GM19395 (cell line): ENCODE results near the gene IL17C.
"Not testable (repeated sequence)": the region's sequence is repeated elsewhere in the genome, so short reads cannot be mapped to it uniquely, and the experiment has no call there.

Experiments used
- ATAC-seq: cut with Tn5 transposase; IDR thresholded peaks from one replicate; pipeline ENCODE4 v1.9.1; 2021; ENCODE audit warnings: mild to moderate bottlenecking, moderate library complexity; ENCODE audit not compliant: unreplicated experiment

Gene IL17C

DNA sequence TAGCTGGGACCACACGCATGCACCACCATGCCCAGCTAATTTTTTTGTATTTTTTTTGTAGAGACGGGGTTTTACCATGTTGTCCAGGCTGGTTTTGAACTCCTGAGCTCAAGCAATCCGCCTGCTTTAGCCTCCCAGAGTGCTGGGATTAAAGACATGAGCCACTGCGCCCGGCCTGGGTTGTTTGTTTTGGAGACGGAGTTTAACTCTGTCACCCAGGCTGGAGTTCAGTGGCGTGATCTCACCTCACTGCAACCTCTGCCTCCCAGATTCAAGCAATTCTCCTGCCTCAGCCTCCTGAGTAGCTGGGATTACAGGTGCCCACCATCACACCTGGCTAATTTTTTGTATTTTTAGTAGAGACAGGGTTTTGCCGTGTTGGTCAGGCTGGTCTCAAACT lies 28.9 kb upstream of the IL17C start:
- not testable (repeated sequence) for ATAC-seq

DNA sequence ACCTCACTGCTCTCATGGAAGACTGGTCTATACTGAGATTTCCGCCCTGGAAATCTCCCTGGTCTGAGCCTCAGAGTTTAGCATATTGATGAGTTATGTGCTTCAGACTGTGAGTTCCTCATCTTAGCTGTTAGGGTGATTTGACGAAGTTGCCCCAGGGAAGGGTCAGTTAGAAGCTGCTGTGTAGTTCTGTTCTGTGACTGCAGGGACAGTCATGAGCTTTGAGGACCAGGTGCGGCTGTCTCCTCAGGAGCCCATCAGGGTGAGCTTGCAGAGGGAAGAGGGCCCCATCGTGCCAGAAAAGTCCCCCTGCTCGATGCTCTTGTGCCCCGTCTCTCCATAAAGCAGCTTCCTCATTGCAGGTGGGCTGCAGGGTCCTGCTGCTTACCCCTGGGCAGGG lies 28.3 kb upstream of the IL17C start:
- no peak for ATAC-seq

DNA sequence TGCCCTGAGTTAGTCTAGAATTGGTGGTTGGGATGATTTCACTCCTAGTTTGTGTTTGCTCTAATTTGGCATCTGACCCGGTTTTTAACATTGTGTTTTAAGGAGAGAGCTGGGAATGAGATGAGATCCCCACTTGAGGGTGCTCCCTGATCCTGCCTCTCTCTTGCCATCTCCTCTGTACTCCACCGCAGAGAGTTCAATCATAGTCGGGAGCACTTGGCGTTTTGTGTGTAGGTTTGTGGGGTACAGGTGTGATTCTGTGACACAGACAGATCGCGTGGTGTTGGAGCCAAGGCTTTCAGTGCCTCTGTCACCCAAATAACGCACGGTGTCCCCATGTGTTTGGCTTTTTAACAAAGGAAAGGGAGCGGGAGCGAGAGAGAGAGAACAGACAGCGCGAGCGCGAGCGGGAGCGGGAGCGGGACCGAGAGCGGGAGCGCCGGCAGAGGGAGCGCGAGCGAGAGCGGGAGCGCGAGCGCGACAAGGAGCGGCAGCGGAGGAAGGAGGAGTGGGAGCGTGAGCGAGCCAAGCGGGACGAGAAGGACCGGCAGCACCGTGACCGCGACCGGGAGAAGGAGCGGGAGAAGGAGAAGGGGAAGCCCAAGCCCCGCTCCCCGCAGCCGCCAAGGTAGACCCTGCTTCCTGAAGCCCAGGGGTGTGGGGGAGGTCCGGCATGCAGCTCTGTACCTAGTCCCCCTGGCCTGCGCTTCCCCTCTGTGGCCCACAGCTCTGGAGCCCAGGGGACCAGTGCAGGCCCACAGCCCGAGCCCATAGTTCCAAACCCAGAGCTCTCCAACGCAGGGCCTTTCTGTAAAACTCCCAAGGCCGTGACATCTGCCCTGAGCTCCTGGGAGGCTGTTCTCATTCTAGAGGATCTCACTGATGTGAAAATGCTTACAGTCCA lies 27.2 kb upstream of the IL17C start:
- ATAC-seq = no peak

DNA sequence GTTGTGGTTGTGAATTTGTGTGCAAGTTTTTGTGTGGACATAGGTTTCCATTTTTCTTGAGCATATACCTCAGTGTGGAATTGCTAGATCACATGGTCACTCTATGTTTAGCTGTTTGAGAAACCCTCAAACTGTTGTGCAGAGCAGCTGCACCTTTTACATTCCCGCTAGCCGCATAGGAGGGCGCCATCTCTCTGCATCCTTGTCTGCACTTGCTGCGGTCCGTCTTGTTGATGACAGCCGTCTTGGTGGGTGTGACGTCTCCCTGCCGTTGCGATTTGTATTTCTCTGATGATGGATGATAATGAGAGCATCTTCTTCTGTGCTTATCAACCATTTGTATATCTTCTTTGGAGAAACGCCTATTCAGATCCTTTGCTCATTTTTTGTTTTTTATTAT lies 25.1 kb upstream of the IL17C start:
- no peak for ATAC-seq

DNA sequence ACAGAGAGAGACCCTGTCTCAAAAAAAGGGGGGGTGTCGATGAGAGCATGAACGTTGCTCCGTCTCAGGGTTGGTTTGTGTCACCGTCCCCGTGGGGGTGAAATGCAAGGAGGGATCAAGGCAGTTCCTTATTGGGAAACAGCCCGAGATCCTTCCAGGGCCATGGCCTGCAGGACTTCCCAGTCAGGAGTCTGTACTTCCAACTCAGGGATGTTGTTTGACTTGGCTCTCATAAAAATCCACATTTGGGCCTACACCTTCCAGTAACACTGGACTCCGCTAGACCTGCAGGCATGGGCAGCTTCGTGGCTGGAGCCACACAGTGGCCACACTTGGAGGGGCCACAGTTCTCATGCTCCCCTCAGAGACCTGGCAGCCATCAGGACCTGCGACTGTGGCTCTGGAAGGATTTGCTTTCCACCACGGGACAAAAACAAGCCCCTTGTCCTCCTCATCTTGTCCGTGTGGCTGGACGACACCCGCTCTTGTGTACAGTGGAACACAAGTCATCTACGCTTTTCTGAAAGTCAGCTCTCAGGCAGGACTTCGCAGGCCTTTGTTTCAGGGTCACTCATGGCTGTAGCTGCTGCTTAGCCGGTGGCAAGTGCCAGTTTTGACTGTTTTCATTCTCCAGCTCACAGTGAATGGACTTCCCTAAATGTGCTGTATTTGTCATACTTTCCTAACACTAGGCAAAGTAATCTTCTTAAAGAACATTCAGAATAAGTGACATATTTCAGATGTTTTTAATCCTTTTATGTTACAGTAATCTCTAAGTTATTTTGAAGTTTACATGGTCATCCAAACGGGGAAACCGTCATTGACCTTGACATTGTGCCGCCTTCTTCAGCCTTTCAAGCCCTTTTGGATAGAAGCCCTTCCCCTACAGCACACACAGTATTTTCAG lies 24.2 kb upstream of the IL17C start:
- no peak for ATAC-seq

DNA sequence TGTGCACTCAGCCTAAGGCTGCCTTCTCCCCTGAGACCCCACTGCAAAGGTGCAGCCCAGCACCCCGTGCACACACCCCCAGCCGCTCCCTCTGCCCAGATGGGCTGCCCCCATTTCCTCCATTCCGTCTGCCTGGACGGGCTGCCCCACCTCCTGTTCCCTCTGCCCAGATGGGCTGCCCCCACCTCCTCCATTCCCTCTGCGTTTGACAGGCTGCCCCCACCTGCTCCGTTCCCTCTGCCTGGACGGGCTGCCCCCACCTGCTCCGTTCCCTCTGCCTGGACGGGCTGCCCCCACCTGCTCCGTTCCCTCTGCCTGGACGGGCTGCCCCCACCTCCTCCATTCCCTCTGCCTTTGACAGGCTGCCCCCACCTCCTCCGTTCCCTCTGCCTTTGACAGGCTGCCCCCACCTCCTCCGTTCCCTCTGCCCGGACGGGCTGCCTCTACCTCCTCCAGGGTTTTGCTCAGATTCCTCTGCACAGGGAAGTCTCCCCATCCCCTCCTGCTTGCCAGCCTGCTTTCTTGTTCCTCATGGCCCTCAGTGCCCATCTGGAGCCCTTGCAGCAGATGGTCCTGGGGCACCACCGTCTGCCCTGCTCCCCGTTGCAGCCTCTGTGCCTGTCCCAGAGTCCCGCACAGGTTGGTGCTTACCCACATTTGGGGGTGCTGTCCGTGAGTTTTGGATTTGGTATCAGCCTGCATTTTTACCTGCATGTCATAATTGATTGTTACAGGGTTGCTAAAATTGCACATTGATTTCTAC lies 23.4 kb upstream of the IL17C start:
- ATAC-seq = no peak

DNA sequence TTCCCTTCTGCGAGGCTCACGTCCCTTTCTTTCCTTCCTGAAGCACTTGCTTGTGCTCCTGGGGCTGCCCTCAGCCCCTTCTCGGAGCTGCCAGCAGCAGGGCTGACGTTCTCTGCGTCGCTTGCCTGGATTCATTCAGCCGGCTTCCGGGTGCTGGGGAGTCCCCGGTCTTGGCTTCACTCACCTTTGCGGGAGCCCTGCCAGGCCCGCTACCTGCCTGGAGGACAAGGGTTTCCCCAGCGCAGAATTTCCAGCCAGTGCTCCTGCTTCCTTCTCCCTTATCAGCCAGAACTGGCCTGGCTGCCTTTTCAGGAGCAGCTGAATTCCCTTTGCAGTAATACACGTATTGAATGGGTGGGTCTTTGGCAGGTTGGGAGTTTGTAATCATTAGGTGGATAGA lies 22.1 kb upstream of the IL17C start:
- no peak for ATAC-seq

DNA sequence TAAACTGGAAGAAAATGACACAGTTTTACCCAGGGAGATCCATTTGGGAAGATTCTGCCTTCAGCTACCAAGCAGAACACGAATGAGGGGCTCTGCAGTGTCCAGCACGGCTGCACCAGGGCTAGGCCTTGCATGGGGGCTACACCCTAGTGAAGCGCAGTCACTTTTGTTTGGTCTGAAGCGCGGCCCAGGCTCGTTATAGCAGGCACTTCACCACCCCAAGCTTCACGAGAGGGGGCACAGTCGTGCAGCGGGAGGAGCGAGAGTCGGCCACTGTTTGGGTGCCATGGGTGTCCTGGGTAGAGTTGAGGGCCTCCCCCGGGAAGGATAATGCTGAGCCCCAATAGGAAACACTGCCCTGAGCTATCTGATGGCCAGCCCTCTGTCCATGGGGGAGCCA lies 21.6 kb upstream of the IL17C start:
- no peak for ATAC-seq

DNA sequence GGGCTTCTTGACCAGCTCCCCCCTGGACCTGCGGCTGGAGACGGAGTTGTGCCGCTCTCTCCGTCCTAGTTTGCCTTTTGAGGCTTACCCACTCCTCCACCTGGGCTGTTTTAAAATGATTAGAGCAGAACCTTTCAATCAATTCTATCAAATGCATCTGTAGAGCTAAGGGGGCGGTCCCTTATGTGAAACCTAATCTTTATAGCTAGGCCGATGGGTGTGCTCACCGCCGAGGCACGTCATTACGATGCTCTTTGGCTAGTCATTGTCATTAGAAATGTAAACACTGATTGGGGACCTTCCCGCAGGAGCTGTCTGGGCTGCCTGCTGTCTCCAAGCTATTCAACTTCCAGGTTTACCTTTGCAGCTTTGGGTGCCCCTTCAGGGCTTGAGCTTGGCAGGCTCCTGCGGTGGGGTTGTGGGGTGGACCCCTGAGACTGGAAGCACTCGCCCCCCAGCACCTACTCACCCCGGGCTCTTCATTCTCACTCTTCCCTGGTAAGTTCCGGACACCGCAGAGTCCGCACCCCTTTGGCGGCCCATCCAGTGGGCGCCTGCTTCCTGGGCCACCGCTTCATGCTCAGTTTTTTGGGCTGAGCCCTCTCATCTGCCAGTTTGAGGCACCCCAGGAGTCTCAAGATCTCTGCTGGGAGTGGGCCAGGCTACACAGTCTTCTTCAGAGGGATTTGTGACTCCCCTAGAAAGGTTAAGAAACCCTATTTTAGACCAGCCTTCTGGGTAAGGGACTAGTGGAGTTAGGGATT lies 20.9 kb upstream of the IL17C start:
- ATAC-seq = no peak

DNA sequence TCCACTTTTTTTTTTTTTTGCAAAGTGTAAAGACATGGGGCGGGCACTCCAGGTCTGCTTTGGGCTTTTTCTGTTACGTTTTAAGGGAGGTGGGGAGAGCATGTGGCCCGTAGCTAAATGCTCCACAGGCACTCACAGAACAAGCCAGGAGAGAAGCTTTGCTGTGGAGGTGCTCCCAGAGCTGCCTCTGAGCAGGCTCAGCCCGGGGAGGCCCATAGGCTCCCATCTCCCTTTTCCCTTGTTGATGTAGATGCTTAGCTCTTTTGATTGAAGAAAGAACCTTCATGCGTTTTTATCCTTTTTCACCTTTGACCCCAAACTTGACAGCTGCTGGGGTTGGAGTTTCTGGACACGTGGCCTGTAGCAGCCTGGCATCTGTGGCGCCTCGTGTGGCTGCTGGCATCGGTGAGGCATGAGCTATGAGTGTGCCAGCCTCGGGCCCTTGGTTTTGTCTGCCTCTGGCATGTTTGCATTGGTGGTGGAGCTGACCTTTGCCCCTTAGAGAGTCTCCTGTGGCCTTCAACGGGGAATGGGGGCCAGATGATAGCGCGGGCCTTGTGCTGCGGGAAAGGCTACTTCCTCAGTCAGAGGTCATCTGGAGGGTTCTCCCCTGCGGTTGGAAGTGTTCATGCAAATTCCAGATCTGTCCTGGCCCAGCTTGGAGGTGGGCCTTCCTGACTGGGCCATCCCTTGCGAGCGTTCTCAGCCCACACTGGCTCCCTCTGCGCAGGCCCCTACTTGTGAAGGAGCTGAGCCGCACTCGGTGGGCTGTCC lies 20.0 kb upstream of the IL17C start:
- no peak for ATAC-seq

DNA sequence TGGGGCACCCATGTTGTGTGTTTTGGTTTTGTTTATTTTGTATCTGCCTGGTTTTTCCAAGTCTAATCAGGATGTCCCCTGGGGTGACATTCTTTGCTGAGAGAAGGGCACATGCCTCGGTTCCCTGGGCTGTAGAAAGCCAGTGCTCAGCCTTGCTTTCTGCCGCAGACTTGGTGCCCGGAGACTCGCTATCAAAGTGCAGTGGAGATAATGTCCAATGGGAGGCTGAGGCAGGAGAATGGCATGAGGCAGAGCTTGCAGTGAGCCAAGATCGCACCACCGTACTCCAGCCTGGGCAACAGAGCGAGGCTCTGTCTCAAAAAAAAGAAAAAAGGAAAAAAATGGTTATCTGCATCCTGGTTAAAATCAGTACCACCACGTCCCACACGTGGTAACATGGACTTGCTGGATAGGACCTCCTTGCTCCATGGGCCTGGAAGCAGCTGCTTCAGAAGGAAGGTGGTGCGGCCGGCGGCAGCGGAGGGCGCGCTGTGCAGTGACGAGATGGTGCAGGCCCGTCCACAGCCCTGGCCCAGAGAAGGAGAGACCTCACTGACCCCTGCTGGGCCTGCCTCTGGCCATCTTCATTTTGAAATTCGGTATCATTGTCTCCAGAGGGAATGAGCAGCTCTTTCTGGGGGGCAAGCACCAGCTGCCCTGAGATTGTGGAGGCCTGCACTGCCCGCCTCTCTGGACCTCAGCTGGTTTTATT lies 19.3 kb upstream of the IL17C start:
- ATAC-seq = no peak

DNA sequence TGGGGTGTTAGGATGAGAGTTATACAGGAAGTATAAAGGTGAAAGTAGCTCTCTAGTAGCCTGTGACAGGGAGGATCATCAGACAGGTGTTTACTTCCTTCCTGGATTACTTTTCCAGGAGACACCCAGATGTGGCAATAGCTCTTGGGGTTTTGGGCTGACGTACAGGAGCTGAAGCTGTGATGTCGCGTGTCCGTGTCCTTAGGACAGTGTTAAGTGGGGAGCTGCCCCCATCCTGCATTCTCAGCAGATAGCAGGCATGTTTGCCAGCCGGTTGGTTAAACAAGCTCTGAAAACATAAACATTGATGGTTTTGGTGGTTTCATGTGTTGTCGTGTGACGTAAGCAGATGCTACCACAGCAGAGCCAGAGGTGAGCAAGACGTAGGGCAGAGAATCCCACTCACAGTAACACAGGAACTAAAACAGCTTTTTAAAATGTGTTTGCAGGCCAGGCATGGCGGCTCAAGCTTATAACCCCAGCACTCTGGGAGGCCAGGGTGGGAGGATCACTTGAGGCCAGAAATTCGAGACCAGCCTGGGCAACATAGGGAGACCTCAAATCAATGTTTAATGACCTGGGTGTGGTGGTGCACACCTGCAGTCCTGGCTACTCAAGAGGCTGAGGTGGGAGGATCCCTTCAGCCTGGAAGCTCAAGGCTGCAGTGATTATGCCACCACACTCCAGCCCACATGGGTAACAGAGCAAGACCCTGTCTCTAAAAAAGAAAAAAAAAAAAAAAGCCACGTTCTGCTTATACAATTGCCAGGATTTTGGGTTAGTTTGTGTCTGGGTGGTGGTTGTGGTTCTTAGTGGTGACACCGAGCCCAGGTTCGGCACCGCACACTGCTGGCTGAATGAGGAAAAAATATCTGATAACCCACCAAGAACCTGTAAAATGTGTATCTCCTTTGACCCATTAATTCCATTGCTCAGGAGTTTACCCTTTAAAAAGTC lies 18.2 kb upstream of the IL17C start:
- ATAC-seq = no peak

DNA sequence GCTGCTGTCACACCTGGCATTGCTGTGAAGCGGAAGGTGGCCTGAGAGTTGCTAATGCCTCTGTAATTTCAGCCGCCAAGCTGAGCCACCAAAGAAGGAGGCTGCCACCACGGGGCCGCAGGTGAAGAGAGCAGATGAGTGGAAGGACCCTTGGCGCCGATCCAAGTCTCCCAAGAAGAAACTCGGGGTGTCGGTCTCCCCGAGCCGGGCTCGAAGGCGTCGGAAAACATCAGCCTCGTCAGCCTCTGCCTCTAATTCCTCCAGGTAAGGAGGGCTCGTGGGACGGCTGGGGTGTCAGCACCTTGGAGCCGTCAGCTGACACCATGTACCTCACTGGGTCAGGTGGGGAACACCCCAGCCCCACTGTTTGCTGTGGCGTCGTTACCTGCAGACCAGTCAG lies 16.2 kb upstream of the IL17C start:
- no peak for ATAC-seq

DNA sequence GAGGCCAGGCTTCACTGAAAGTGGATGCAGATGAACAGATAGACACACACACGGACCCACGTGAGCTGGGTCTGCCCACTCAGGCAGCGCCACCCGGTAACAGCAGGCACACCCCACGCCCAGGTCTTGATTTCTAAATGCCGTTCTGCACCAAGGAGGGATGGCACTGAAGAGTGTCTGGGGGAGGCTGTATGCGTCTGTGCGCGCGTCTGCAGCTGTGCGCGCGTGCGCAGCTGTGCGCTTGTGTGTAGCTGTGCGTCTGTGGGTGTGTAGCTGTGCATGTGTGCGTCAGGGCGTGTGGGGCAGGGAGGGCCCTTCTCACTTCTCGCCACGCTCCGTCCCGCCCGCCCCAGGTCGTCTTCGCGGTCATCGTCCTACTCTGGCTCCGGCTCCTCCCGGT lies 15.5 kb upstream of the IL17C start:
- no peak for ATAC-seq

DNA sequence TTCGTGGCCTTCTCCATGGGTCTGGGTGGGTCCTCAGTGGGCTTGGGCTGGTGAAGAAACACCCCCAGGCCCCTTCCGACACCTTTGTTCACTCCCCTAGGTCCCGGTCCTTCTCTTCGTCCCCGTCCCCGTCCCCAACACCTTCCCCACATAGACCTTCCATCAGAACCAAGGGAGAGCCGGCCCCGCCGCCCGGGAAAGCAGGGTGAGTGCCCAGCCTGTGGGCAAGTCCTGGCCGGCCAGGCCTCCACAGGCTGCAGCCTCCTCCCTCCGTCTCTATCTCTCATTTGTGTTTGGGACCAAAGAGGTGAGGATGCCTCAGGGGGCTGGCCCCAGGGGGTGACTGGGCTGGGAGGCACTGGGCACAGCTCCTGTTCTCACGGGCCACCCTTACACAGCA lies 14.5 kb upstream of the IL17C start:
- ATAC-seq = no peak

DNA sequence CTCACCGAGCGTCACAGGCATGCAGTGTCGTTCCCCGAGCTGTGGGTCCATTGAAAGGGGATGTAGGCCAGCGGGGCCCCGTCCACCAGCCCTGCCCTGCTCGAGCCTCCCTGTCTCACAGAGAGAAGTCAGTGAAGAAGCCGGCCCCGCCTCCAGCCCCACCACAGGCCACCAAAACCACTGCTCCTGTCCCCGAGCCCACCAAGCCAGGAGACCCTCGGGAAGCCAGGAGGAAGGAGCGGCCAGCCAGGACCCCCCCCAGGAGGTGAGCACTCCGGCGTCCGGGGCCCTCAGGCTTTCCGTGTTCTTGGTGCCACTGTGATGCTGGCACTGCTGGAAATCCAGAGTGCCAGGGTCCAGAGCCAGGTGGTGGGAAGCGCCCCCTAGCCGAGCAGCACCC lies 13.9 kb upstream of the IL17C start:
- ATAC-seq = no peak

DNA sequence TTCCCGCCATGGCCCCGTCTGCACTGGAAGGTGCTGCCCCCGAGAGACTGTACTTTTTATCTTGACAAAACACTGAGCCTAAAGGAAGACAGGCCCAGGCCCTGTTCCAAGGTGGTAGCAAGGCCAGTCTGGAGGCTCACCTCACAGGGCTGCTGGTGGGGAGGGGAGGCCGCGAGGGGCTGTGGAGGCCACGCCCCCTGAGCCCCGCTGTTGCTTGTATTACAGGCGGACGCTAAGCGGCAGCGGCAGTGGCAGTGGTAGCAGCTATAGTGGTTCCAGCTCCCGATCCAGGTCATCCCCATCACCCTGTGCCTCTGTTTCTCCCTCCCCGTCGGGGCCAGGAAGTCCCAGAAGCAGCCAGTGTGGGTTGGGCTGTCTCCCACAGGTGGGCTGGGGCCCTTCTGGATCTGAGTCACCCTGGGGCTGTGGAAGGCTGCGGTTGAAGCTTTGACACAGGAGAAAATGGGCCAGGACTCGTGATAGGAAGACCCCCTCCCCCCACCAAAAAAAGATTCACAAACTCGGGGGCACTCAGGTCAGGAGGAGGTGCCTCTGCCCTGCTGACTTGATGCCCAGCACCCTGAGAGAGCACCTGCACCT lies 13.3 kb upstream of the IL17C start:
- no peak for ATAC-seq

DNA sequence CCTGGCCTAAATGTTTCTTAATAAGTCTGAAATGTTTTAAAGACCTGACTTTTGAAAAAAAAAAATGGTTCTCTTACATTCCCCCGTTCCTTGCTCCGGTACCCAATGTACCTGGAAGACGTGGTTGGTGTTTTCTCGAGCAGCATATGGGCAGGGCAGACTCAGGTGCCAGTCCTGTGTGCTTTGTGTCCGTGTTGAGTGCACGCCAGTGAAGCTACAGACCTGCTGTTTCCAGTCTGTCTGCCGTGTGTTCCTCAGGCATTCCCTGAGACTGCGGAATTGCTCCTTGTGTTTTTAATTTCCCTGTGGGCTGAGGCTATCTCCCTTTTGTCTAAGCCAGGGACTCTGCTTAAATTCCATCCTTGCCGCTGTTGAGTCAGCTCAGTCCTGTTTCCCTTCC lies 11.7 kb upstream of the IL17C start:
- no peak for ATAC-seq
